ENCODE results near the gene APOL6. TPM values are rescaled to one million over a fixed set of nuclear protein-coding genes. Genes with fewer than 3 reads are reported as not detected.

Gene APOL6
- total RNA-seq, 1 experiment from 2014 or later, result 0.03 TPM

DNA sequence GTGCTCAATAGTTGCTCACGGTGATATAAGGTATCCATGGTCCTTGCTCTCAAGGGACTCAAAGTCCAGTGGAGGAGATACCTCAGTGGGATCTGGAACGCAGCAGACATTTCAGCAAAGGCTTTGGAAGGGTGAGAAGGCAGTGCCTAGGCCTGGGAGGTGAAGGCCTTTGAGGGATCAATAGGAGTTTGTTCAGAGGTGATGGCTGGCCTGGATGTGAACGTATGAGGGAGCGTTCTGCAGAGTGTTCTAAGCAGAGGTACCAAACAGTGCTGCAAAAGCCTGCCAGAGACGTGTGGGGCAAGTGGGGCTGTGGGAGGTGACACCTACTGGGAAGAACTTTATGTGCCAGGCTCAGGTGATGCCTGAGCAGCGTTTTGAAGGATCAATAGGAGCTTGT, 23.7 kb upstream of the APOL6 start:
- Histone ChIP-seq H3K36me3 (replicated peaks; ENCODE audit: control insufficient read depth, insufficient read depth, low read length) (no peaks in the 10 kb centered on the region), H3K4me3 (ENCODE audit: insufficient read depth, low read depth, low read length) (no peak overlapping the region), H3K27me3 (ENCODE audit: control insufficient read depth, insufficient read depth, low read length) (no peaks in the 10 kb centered on the region)
- no peak for DNase-seq

DNA sequence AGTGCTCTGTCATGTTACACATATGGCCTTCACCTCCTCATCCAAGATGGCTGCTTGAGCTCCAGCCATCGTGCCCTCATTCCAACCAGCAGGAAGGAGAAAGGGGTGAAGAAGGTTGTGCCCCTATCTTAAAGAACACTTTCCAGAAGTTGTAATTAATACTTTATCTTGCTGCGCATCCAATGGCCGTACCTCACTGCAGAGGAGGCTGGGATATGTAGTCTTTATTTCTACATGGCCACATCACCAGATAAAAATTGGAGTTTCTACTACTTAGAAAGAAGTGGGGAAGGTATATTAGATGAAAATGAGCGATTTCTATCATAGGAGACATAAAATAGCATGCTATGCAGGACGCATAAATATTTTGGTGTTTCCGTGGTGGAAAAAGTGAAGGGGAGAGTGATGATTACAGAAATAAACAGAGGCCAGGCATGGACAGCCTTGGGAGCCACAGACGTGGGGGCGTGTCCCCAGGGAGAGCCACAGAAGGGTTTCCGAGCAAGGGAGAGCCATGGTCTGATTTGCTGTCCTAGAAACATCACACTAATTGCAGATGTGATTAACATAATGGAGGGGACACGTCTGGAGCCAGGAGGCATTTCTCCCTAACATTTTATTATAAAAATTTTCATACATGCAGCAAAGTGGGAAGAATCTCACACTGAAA, 22.3 kb upstream of the APOL6 start:
- DNase-seq, result no peak
- H3K36me3 ChIP-seq (replicated peaks; ENCODE audit: control insufficient read depth, insufficient read depth, low read length), result no peaks in the 10 kb centered on the region
- no peaks in the 10 kb centered on the region for H3K27me3 ChIP-seq (ENCODE audit: control insufficient read depth, insufficient read depth, low read length)
- no peak overlapping the region for H3K4me3 ChIP-seq (ENCODE audit: insufficient read depth, low read depth, low read length)

DNA sequence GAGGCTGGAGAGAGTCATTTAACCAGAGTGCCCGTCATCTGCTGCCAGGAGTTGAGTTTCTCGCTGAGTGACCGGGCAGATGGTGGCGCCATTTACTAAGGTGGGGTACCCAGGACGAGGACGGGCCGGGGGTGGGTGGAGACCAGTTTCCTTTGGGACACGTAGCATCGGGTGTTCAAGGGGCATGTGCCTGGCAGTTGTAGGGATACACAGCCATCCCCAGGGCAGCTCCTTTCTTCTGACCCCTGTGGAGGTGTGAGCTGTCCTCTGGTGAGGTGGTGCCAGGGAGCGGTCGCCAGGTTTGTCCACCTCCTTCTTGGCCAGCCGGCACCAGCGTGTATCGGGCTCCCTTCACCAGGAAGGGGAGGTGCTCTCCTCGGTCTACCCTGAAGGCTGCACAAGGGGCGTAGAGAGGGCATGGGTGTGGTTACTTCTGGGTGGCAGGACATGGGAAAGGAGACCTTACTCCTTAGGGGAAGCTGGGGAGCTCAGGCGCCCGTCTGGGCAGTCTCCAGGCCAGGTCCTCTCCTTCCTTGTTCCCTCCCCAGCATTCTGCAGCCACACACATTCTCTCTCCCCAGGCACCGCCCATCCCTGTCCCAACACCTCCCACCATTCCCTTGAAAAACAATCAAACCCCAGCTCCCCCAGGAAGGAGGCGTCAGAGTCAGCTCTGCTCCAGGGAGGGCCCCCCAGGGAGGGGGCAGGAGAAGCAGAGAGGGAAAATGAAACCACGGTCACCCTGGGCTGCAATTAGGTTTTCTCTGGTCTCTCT, 20.8 kb upstream of the APOL6 start:
- H3K4me3 ChIP-seq (ENCODE audit: insufficient read depth, low read depth, low read length), result peak overlapping the region; percentile 76
- H3K36me3 ChIP-seq (replicated peaks; ENCODE audit: control insufficient read depth, insufficient read depth, low read length), result no peaks in the 10 kb centered on the region
- DNase-seq, result peak; percentile 82
- H3K27me3 ChIP-seq (ENCODE audit: control insufficient read depth, insufficient read depth, low read length), result no peaks in the 10 kb centered on the region

DNA sequence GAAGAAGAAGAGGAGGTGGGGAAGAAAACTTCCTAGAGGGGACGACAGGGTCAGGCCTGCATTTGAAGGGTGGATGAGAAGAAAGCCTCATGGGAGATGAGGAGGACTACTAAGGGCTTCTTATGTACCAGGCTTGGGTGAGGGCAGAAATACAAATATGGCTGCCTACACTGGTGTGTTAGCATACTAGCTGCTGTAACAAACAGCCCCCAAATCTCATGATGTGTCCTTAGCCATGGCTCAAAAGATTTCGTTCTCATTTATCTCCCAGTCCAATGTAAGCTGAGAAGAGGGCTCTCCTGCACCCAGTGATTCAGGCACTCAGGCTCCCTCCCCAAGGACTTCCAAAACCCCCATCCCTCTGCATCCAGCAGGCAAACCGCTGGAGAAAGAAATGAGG, 19.5 kb upstream of the APOL6 start:
- H3K36me3 ChIP-seq (replicated peaks; ENCODE audit: control insufficient read depth, insufficient read depth, low read length), result no peaks in the 10 kb centered on the region
- H3K27me3 ChIP-seq (ENCODE audit: control insufficient read depth, insufficient read depth, low read length), result no peaks in the 10 kb centered on the region
- H3K4me3 ChIP-seq (ENCODE audit: insufficient read depth, low read depth, low read length), result no peak overlapping the region
- no peak for DNase-seq

DNA sequence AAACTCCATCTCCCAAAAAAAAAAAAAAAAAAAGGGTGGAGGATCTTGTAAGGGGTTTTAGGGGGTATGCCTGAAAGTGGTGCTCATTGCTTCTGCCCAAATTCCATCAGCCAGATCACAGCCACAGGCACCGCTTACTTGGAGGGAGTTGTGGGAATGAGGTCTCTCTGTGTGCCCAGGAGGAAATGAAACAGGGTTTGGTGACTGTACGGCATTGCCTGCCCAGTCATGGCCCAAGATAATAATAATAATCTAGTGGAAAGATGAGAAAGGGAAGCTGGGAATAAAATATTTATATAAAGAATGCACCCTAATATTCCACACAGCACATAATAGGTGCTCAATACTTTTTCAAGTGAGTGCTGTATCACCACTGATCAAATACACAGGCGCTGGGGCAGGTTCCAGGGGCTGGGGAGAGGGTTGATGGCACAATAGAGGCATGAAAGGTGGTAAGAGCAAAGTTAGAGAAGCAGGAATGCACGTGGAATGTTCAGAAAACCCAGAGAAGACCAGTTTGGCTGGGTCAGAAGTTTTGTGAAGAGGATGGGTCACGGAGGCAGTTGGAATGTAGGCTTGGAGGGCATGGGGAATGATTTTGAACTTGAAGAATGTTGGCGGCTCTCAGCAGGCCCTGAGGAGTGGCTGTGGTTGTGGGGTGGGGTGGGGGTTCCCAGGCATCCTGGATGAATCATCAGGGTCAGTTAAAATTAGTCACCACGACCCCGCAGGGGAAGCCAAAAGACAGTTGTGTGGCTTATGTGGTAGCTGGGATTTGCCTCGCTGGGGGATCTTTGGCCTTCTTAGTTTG, 18.6 kb upstream of the APOL6 start:
- peak; percentile 57 for DNase-seq
- no peaks in the 10 kb centered on the region for H3K27me3 ChIP-seq (ENCODE audit: control insufficient read depth, insufficient read depth, low read length)
- no peak overlapping the region for H3K4me3 ChIP-seq (ENCODE audit: insufficient read depth, low read depth, low read length)
- H3K36me3 ChIP-seq (replicated peaks; ENCODE audit: control insufficient read depth, insufficient read depth, low read length), result no peaks in the 10 kb centered on the region

DNA sequence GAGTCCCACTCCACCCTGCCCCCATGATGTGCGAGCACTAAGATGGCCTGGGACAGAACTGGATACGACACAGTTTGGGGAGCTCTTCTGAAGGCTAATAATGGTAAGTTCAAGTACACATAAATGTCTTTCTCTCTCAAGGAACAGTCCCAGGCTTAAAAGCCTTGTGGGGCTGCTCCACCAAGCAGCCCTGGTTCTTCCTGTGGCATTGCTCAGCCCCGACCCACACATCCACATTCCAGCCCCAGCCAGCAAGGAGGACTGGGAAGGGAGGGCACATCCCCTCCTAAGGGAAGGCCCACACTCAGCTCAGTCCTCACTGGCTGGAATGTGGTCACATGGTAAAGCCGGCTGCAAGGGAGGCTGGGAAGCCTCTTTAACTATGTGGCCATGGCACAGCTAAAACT, 17.9 kb upstream of the APOL6 start:
- no peak for DNase-seq
- no peaks in the 10 kb centered on the region for H3K36me3 ChIP-seq (replicated peaks; ENCODE audit: control insufficient read depth, insufficient read depth, low read length)
- H3K4me3 ChIP-seq (ENCODE audit: insufficient read depth, low read depth, low read length), result no peak overlapping the region
- no peaks in the 10 kb centered on the region for H3K27me3 ChIP-seq (ENCODE audit: control insufficient read depth, insufficient read depth, low read length)

DNA sequence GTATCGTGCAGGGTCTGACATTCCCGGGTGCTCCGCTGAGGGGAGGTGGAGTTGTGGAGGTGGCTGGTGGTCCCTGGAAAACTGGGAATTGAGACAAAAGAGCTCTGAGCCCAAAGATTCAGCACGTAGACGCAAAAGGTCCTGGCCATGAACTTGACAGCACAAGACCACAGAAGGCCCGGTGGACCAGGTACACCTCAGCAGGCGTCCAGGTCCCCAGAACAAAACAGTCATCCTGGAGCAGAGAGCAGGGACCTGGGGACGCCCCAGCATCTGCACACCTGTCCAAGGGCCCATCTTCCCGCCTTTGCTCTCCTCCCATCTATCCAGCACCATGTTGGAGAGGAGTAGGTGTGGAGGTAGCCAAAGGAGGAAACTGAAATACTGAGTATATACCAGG, 17.4 kb upstream of the APOL6 start:
- no peaks in the 10 kb centered on the region for H3K36me3 ChIP-seq (replicated peaks; ENCODE audit: control insufficient read depth, insufficient read depth, low read length)
- DNase-seq, result no peak
- H3K4me3 ChIP-seq (ENCODE audit: insufficient read depth, low read depth, low read length), result no peak overlapping the region
- no peaks in the 10 kb centered on the region for H3K27me3 ChIP-seq (ENCODE audit: control insufficient read depth, insufficient read depth, low read length)

DNA sequence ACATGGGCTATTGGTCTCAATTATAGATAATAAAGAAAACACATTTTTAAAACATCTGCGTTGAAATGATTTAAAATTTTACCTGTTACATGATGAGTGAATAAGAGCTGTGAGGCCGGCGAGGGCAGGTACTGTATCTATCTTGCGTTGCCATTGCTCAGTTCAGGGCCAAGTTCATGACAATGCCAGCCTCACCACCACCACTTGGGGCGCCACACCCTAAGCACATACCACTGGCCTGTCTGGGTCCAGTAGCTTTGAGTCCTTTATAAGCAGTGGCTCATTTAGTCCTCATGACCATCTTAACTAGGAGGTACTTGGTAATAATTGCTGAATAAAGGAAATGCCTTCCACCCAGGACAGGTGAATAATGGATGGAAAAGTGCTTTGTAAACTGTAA, 16.6 kb upstream of the APOL6 start:
- H3K27me3 ChIP-seq (ENCODE audit: control insufficient read depth, insufficient read depth, low read length), result no peaks in the 10 kb centered on the region
- peak; percentile 83 for DNase-seq
- H3K4me3 ChIP-seq (ENCODE audit: insufficient read depth, low read depth, low read length), result no peak overlapping the region
- H3K36me3 ChIP-seq (replicated peaks; ENCODE audit: control insufficient read depth, insufficient read depth, low read length), result no peaks in the 10 kb centered on the region

DNA sequence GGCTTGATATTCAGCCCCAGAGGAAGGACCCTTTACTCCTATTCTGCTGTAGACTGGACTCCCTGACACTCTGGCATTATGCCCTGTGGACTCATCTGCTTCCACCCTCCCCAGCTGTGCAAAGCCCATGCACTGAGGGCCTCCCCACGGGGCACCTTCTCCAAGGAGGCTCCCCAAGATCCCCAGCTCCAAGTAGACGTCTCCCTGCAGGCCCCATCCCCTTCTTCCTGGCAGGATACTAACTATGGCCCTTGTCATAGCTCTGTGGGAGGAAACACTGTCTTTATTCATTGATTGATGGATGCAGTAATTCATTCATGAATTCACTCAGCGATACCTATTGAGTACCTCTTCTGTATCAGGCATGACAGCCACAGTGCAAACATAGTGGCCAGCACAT, 15.3 kb upstream of the APOL6 start:
- peak; percentile 6 for DNase-seq
- H3K36me3 ChIP-seq (replicated peaks; ENCODE audit: control insufficient read depth, insufficient read depth, low read length), result no peaks in the 10 kb centered on the region
- no peak overlapping the region for H3K4me3 ChIP-seq (ENCODE audit: insufficient read depth, low read depth, low read length)
- H3K27me3 ChIP-seq (ENCODE audit: control insufficient read depth, insufficient read depth, low read length), result no peaks in the 10 kb centered on the region

DNA sequence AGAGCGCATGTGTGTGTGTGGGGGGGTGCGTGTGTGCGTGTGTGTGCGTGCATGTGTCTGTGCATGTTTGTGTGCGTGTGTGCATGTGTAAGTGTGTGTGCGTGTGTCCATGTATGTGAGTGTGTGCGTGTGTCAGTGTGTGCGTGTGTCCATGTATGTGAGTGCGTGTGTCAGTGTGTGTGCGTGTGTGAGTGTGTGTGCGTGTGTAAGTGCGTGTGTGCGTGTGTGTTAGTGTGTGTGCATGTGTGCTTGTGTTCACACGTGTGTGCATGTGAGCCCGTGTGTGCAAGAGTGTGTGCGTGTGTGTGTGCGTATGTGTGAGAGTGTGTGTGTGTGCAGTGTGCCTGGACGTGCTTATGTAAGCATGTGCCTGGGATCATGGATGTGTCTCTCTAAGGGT, 14.7 kb upstream of the APOL6 start:
- no peak overlapping the region for H3K4me3 ChIP-seq (ENCODE audit: insufficient read depth, low read depth, low read length)
- no peaks in the 10 kb centered on the region for H3K27me3 ChIP-seq (ENCODE audit: control insufficient read depth, insufficient read depth, low read length)
- no peaks in the 10 kb centered on the region for H3K36me3 ChIP-seq (replicated peaks; ENCODE audit: control insufficient read depth, insufficient read depth, low read length)
- no peak for DNase-seq

DNA sequence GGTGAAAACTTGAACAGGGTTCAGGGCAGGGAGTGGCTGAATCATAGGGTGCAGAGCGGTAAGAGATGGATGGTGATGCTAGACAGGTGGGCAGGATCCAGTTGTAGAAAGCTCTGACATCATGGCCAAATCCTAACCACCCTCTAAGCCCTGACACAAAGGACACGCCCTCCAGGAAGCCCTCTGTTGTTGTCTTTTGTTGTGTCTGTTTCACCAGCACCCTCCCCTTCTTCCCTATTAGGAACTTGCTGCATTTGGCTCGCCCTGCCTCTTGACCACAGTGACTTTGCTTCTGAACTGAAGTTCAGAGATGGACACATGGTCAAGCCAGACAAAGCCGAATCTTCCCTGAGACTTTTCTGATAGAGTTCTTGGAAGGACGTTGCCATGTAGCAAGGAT, 14.2 kb upstream of the APOL6 start:
- H3K36me3 ChIP-seq (replicated peaks; ENCODE audit: control insufficient read depth, insufficient read depth, low read length), result no peaks in the 10 kb centered on the region
- DNase-seq, result peak; percentile 16
- no peaks in the 10 kb centered on the region for H3K27me3 ChIP-seq (ENCODE audit: control insufficient read depth, insufficient read depth, low read length)

DNA sequence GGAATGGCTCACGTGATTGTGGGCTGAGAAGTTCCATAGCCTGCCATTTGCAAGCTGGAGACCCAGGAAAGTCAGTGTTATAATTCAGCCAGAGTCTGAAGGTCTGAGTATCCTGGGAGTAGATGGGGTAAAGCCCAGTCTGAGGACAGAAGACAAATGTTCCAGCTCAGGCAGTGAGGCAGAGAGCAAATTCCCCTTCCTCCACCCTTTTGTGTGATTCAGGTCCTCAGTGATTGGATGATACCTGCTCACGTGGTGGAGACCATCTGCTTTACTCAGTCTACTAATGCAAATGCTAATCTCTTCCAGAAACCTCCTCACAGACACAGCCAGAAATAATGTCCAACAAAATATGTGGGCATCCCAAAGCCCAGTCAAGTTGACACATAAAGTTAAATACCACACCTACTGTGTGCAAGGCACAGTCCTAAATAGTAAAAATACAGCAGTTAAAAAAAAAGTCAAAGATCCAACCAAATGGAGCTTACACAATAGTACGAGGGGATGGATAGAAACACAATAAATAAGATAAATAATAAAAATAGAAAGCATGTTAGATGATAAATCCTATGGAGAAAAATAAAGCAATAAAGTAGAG, 13.2 kb upstream of the APOL6 start:
- H3K27me3 ChIP-seq (ENCODE audit: control insufficient read depth, insufficient read depth, low read length), result no peaks in the 10 kb centered on the region
- no peaks in the 10 kb centered on the region for H3K36me3 ChIP-seq (replicated peaks; ENCODE audit: control insufficient read depth, insufficient read depth, low read length)
- H3K4me3 ChIP-seq (ENCODE audit: insufficient read depth, low read depth, low read length), result no peak overlapping the region
- DNase-seq, result peak; percentile 8

More for the DNA sequence above, 14.2 kb upstream of the APOL6 start:
- H3K4me3 ChIP-seq (ENCODE audit: insufficient read depth, low read depth, low read length), result no peak overlapping the region

DNA sequence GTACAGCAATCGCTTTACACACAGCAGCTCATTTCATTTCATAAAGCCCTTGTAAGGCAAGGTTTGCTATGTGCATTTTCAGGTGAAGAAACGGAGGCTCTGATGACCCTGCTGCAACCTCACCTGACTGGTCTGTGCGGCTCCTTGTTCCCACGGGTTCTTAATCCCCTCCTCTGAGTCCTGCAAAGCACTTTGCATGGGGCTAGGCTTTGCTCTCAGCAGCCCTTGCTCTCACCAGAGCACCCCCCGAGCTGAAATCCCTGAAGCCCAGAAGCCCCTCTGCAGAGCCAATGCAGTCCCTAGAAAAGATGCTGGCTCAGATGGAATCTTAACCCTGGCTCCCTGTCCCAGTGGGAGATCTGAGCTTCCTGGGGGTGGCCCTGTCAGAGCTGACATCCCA, 11.0 kb upstream of the APOL6 start:
- Histone ChIP-seq H3K4me3 (ENCODE audit: insufficient read depth, low read depth, low read length) (no peak overlapping the region), H3K27me3 (ENCODE audit: control insufficient read depth, insufficient read depth, low read length) (no peaks in the 10 kb centered on the region), H3K36me3 (replicated peaks; ENCODE audit: control insufficient read depth, insufficient read depth, low read length) (no peaks in the 10 kb centered on the region)
- peak; percentile 55 for DNase-seq

DNA sequence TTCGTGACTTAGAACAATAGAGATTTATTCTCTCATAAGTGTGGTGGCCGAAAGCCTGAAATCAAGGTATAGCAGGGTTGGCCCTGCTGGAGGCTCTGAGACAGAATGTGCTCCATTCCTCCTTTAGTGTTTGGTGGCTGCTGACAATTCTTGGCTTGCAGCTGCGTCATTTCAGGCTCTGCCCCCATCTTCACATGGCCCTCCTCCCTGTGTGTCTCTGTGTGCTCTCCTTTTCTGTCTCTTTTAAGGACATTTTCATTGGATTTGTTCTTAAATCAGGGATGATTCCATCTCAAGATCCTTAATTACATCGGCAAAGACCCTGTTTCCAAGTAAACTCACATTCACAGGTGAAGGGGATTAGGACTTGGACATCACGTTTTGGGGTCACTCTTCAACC, 10.2 kb upstream of the APOL6 start:
- H3K27me3 ChIP-seq (ENCODE audit: control insufficient read depth, insufficient read depth, low read length), result no peaks in the 10 kb centered on the region
- H3K4me3 ChIP-seq (ENCODE audit: insufficient read depth, low read depth, low read length), result no peak overlapping the region
- H3K36me3 ChIP-seq (replicated peaks; ENCODE audit: control insufficient read depth, insufficient read depth, low read length), result no peaks in the 10 kb centered on the region
- DNase-seq, result peak; percentile 9

All from H7 (cell line).